SK-N-SH (cell line): ENCODE results near the gene ATP4A.

Experiments used
- TF ChIP-seq, protein P1 (sequence below): fragments of 200-600 bp; sonication (generic); IDR thresholded peaks from 2 replicates; pipeline ENCODE4 v1.6.1; 2017; ENCODE audit warnings: antibody characterized with exemption, mild to moderate bottlenecking, moderate library complexity
- TF ChIP-seq, protein P2 (sequence below): fragments of 150-350 bp; IDR thresholded peaks from 2 replicates; pipeline ENCODE4 v1.6.1; 2017; ENCODE audit warnings: antibody characterized with exemption, low read length, low read depth, borderline replicate concordance

DNA sequence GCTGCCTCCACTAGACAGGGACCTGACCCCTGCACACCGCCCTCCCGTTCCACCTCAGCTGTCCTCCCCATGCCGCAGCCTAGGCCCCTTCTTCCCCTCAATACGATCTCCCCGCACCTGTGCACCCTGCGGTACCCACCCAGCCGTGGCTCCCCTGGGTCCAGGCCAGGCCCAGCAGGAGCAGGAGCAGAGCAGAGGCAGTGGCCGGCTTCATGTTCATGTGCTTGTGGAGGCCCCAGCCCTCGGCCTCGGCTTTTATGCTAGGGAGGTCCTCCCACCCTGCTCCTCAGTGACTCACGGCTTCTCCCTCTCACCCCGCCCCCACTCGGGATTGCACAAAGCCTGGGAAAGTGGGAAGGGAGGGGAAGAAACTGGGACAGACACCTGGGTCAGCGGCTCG lies 61.8 kb downstream of the ATP4A start:
- TF ChIP-seq, protein P1, sequence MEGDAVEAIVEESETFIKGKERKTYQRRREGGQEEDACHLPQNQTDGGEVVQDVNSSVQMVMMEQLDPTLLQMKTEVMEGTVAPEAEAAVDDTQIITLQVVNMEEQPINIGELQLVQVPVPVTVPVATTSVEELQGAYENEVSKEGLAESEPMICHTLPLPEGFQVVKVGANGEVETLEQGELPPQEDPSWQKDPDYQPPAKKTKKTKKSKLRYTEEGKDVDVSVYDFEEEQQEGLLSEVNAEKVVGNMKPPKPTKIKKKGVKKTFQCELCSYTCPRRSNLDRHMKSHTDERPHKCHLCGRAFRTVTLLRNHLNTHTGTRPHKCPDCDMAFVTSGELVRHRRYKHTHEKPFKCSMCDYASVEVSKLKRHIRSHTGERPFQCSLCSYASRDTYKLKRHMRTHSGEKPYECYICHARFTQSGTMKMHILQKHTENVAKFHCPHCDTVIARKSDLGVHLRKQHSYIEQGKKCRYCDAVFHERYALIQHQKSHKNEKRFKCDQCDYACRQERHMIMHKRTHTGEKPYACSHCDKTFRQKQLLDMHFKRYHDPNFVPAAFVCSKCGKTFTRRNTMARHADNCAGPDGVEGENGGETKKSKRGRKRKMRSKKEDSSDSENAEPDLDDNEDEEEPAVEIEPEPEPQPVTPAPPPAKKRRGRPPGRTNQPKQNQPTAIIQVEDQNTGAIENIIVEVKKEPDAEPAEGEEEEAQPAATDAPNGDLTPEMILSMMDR = no peak
- TF ChIP-seq, protein P2, sequence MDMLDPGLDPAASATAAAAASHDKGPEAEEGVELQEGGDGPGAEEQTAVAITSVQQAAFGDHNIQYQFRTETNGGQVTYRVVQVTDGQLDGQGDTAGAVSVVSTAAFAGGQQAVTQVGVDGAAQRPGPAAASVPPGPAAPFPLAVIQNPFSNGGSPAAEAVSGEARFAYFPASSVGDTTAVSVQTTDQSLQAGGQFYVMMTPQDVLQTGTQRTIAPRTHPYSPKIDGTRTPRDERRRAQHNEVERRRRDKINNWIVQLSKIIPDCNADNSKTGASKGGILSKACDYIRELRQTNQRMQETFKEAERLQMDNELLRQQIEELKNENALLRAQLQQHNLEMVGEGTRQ = no peak
